ENCODE measurements around the gene ATAT1. TPM values are rescaled to one million over a fixed set of nuclear protein-coding genes. Genes with fewer than 3 reads are reported as not detected.

ATAT1 gene
- total and polyA plus RNA-seq, 12 donors, result 0.78 to 16.3 (median 8.3) TPM

DNA sequence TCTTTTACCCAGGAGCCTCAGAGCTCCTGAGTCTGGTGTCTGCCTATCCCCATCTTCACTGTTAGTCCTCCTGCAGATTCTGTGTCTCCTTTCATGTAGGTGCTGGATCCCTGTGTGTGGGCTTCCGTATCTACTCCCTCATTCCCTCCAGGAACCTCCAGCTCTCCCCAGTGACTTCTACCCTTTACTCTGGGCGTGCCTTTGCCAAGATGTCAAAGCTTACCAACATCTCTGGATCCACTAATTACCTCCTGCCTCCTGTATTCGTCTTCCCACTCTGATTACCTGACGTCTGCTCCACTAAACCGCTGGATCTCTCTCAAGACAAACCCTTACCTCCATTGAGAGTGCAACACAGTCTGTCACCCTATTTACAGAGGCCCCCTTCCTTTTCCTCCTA lies 18.1 kb downstream of the ATAT1 start:
- 81 to 89% (median 86%) methylated on average over 5 of the region's 5 CpGs for WGBS, 4 donors
- Histone ChIP-seq H3K36me3 (replicated peaks in 1 of 2) (peaks cover 0 to 25% of the 10 kb centered on the region in 2 donors), H3K4me3 (no peak overlapping the region), H3K27me3 (no peaks in the 10 kb centered on the region), H3K27ac (no peak overlapping the region), H3K9me3 (replicated peaks in 1 of 3) (no peaks in the 10 kb centered on the region), H3K4me1 (replicated peaks in 1 of 2) (peaks cover 10 to 14% of the 10 kb centered on the region in 2 donors)
- intact Hi-C loops (cut with DNase I), result no loop called here
- no peak for TF ChIP-seq POLR2A (IDR thresholded peaks at IDR 0.05)
- TF ChIP-seq, protein P1, sequence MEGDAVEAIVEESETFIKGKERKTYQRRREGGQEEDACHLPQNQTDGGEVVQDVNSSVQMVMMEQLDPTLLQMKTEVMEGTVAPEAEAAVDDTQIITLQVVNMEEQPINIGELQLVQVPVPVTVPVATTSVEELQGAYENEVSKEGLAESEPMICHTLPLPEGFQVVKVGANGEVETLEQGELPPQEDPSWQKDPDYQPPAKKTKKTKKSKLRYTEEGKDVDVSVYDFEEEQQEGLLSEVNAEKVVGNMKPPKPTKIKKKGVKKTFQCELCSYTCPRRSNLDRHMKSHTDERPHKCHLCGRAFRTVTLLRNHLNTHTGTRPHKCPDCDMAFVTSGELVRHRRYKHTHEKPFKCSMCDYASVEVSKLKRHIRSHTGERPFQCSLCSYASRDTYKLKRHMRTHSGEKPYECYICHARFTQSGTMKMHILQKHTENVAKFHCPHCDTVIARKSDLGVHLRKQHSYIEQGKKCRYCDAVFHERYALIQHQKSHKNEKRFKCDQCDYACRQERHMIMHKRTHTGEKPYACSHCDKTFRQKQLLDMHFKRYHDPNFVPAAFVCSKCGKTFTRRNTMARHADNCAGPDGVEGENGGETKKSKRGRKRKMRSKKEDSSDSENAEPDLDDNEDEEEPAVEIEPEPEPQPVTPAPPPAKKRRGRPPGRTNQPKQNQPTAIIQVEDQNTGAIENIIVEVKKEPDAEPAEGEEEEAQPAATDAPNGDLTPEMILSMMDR (IDR thresholded peaks at IDR 0.05), result no peak
- DNase-seq, result no peak

DNA sequence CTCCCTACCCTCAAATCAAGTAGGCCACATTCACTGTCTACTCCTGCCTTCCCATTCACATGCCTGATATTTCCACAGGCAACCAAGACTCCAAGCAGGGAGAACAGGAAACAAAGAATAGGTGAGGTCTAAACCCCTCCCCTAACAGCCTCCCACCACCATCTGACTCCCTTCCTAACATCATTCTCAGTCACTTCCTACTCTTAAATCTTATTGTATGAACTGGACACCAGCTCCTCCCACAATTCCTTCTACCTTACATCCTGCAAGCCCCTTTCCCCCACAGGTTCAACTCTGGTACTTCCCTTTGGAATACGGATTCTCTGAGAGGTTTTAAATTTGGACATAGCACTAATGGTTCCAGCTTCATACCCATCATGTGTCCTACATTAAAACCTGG lies 19.3 kb downstream of the ATAT1 start:
- WGBS, 4 donors, result 65 to 79% (median 75%) methylated on average over 1 of the region's 1 CpG
- DNase-seq, result no peak
- Histone ChIP-seq H3K4me1 (replicated peaks in 1 of 2) (peaks cover 10 to 14% of the 10 kb centered on the region in 2 donors), H3K27ac (peak overlapping the region in 1 of 5 donors; percentile 85), H3K36me3 (replicated peaks in 1 of 2) (peaks cover 0 to 20% of the 10 kb centered on the region in 2 donors), H3K9me3 (replicated peaks in 1 of 3) (no peaks in the 10 kb centered on the region), H3K27me3 (no peaks in the 10 kb centered on the region), H3K4me3 (no peak overlapping the region)
- TF ChIP-seq POLR2A (IDR thresholded peaks at IDR 0.05), result no peak
- TF ChIP-seq, protein P1 (IDR thresholded peaks at IDR 0.05), result no peak
- intact Hi-C loops (cut with DNase I), result no loop called here

GRCh38 chr6:30646450-30647241 lies 20.0 kb downstream of the ATAT1 start, which contains the start of gene C6orf136:
Gene C6orf136 (plus strand): TSS chr6:30647133. CDS start chr6:30647232, 99 bp downstream.
- TF ChIP-seq POLR2A (IDR thresholded peaks at IDR 0.05), result peak in 1 of 2 donors; percentile 36
- TF ChIP-seq, protein P1 (IDR thresholded peaks at IDR 0.05), result no peak
- Histone ChIP-seq H3K27me3 (no peaks in the 10 kb centered on the region), H3K4me1 (replicated peaks in 1 of 2) (peaks cover 10 to 14% of the 10 kb centered on the region in 2 donors), H3K4me3 (peak within 1 kb of the TSS; percentile 75 to 98 (median 94)), H3K27ac (peak within 1 kb of the TSS; percentile 51 to 95 (median 87)), H3K36me3 (replicated peaks in 1 of 2) (peaks cover 0 to 21% of the 10 kb centered on the region in 2 donors), H3K9me3 (replicated peaks in 1 of 3) (no peaks in the 10 kb centered on the region)
- DNase-seq, result peak; percentile 91 to 97 (median 94)
- intact Hi-C loops (cut with DNase I), result no loop called here
- 9 to 23% (median 17%) methylated on average over 19 to 37 of the region's 37 CpGs for WGBS, 4 donors

- Histone ChIP-seq H3K4me1 (replicated peaks in 1 of 2) (peaks cover 10 to 14% of the 10 kb centered on the region in 2 donors), H3K27ac (peak overlapping the region; percentile 51 to 95 (median 87)), H3K9me3 (replicated peaks in 1 of 3) (no peaks in the 10 kb centered on the region), H3K4me3 (peak overlapping the region; percentile 75 to 98 (median 94)), H3K27me3 (no peaks in the 10 kb centered on the region), H3K36me3 (replicated peaks in 1 of 2) (peaks cover 0 to 28% of the 10 kb centered on the region in 2 donors)
- peak; percentile 66 to 84 (median 75) for DNase-seq
- intact Hi-C loops (cut with DNase I), result no loop called here
- TF ChIP-seq, protein P1 (IDR thresholded peaks at IDR 0.05), result no peak
- TF ChIP-seq POLR2A (IDR thresholded peaks at IDR 0.05), result peak in 1 of 2 donors; percentile 3
- 1 to 2% (median 1%) methylated on average over 5 to 78 of the region's 78 CpGs for WGBS, 4 donors
Measured at GRCh38 chr6:30647242-30648116, 20.8 kb downstream of the ATAT1 start.

Measured in adrenal gland (tissue), 12 donors.